GM23248 (cell line): ENCODE results near the gene GPSM1.

Experiments
- EZH2 ChIP-seq: fragments of 200-600 bp; sonication (generic); IDR thresholded peaks from 2 replicates; pipeline ENCODE4 v1.6.1; 2018; ENCODE audit warnings: antibody characterized with exemption, mild to moderate bottlenecking; ENCODE audit not compliant: insufficient read depth, poor library complexity, severe bottlenecking
- EZH2phosphoT487 ChIP-seq: fragments of 200-600 bp; sonication (generic); IDR thresholded peaks from 2 replicates; pipeline ENCODE4 v1.6.1; 2018; ENCODE audit warnings: antibody characterized with exemption, moderate library complexity, mild to moderate bottlenecking, low read depth; ENCODE audit not compliant: insufficient read depth

DNA sequence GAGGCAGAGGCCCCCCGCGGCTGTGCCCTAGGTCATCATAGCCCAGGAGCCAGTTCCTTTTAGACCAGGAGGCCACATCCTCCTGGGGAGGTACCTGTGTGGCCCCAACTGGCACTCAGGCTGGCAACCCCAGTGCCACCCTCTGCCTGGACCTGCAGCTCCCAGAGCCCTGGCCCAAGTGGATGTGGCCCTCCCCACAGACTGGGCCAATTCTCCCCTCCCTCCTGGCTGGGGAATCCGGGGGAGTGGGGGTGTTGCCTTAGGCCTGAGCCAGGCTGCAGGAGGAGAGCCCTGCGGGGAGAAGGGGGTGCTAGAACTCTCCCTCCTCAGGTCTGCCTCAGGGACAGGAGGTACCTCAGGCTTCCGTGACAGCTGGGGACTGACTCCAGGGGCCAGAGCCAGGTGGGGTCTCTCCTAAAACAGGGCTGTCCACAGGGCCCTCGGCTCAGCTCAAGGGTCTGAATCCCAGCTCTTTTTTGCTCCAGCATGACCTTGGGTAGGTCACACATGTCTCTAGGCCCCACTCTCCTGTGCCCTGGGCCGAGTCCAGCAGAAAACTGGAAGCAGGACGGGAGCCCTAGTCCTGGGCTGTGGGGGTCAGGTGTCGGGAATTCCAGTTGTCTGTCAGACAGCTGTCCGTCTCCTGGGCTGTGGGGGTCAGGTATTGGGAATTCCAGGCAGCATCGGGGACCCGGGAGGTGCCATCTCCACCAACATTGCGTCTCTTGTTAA, 26.6 kb downstream of the GPSM1 start:
- TF ChIP-seq EZH2 (no peak), EZH2phosphoT487 (no peak)
